HepG2 (cell line): ENCODE data around the gene TELO2. TPM values are rescaled to one million over a fixed set of nuclear protein-coding genes. Genes with fewer than 3 reads are reported as not detected.

ENCODE experiments used
- ATAC-seq: fragments of 200-7000 bp; cut with Tn5 transposase; 3 replicates; pipeline ENCODE4 v1.9.1; 2020; ENCODE audit warnings: mild to moderate bottlenecking, moderate library complexity
- BruUV-seq: library from RNA; stranded (reverse); fragments of 400-500 nt; replicated peaks from 2 replicates; lab custom pipeline; 2021; lab: Mats Ljungman, UMichigan
- CTCF ChIA-PET: fragments of 300-600 bp; formaldehyde crosslinking; extraction: SDS; loops from one replicate; lab custom pipeline; 2021; ENCODE audit warnings: low total read pairs, inconsistent platforms, low intra/inter-chr PET ratio; lab: Yijun Ruan, JAX
- POLR2A ChIA-PET: fragments of 350-600 bp; sonication (Branson Sonifier 250); formaldehyde crosslinking; loops from one replicate; lab custom pipeline; 2020; ENCODE audit warnings: antibody characterized with exemption, inconsistent platforms; lab: Yijun Ruan, JAX
- DNase-seq: peaks from one replicate; pipeline ENCODE4 v3.0.0-alpha.2; 2015; ENCODE audit warnings: low spot score
- FAIRE-seq: peaks from 3 replicates; lab custom pipeline; 2011; peaks lifted over from hg19 to GRCh38; lab: Jason Lieb, UNC
- H2AFZ ChIP-seq: one replicate; pipeline ENCODE4 v1.6.1; 2011; ENCODE audit warnings: low read length, inconsistent platforms
- H3K27ac ChIP-seq: fragments of 300-600 bp; 3 replicates; pipeline ENCODE4 v1.8.0; 2011; ENCODE audit warnings: mixed run types, mild to moderate bottlenecking, mixed read lengths, low read length, inconsistent platforms; ENCODE audit not compliant: insufficient read depth; ENCODE audit errors: extremely low read length
- H3K27me3 ChIP-seq, 2 experiments: fragments of 200-600 bp in 1 of 2; 2 replicates in 1 of 2; 3 replicates in 1 of 2; pipeline versions ENCODE4 v1.6.0 to v1.8.0; 2011; ENCODE audit warnings: low read length in 2 of 2, mild to moderate bottlenecking in 2 of 2, moderate library complexity in 2 of 2, inconsistent platforms in 1 of 2; ENCODE audit not compliant: insufficient read depth in 2 of 2, control insufficient read depth in 1 of 2
- H3K36me3 ChIP-seq, 2 experiments: fragments of 200-600 bp in 1 of 2; replicated peaks in 1 of 2; 2 replicates in 1 of 2; 3 replicates in 1 of 2; pipeline versions ENCODE4 v1.5.1 to v1.8.0; 2011; ENCODE audit warnings: low read length in 2 of 2, inconsistent platforms in 1 of 2; ENCODE audit not compliant: insufficient read depth in 2 of 2, control insufficient read depth in 1 of 2
- H3K4me1 ChIP-seq: 2 replicates; pipeline ENCODE4 v1.5.1; 2012; ENCODE audit warnings: low read length, inconsistent platforms; ENCODE audit not compliant: insufficient read depth
- H3K4me2 ChIP-seq: 2 replicates; pipeline ENCODE4 v1.6.0; 2011; ENCODE audit warnings: low read depth, low read length, inconsistent platforms
- H3K4me3 ChIP-seq, 3 experiments: fragments of 200-600 bp in 1 of 3; sonication (generic), shearing (Covaris generic) in 1 of 3; replicated peaks in 1 of 3; 2 replicates each; pipeline ENCODE4 v1.5.1; 2011 to 2016; ENCODE audit warnings: low read length in 3 of 3, inconsistent platforms in 2 of 3, low read depth in 2 of 3, mild to moderate bottlenecking in 2 of 3, control low read depth in 1 of 3, mixed read lengths in 1 of 3; ENCODE audit not compliant: insufficient read depth in 1 of 3
- H3K79me2 ChIP-seq: one replicate; pipeline ENCODE4 v1.6.1; 2011; ENCODE audit warnings: low read length, inconsistent platforms; ENCODE audit not compliant: insufficient read depth
- H3K9ac ChIP-seq: 2 replicates; pipeline ENCODE4 v1.6.0; 2011; ENCODE audit warnings: mild to moderate bottlenecking, low read depth, low read length, inconsistent platforms; ENCODE audit not compliant: insufficient read depth
- H3K9me3 ChIP-seq: 2 replicates; pipeline ENCODE4 v1.5.1; 2012; ENCODE audit warnings: mild to moderate bottlenecking, low read length
- H4K20me1 ChIP-seq: 2 replicates; pipeline ENCODE4 v1.6.0; 2011; ENCODE audit warnings: inconsistent platforms, mild to moderate bottlenecking, low read length, moderate library complexity; ENCODE audit not compliant: insufficient read depth
- NFIB ChIP-seq: sonication (generic); formaldehyde crosslinking; IDR thresholded peaks from 2 replicates; pipeline ENCODE4 v1.9.0; 2021; ENCODE audit warnings: missing genetic modification reagents, mild to moderate bottlenecking, borderline replicate concordance
- PPARG ChIP-seq: conservative IDR thresholded peaks from 2 replicates; pipeline ENCODE4 v1.6.1; 2016; ENCODE audit warnings: missing biosample characterization, missing genetic modification reagents
- SP1 ChIP-seq, 2 experiments: fragments of 450-650 bp in 1 of 2; sonication (generic) in 1 of 2; formaldehyde crosslinking in 1 of 2; IDR thresholded peaks; 2 replicates each; pipeline versions ENCODE4 v1.4.0 to v1.6.1; 2016 to 2020; ENCODE audit warnings: missing genetic modification reagents in 1 of 2
- ZFP90 ChIP-seq: sonication (generic); formaldehyde crosslinking; IDR thresholded peaks from 2 replicates; pipeline ENCODE4 v1.8.0; 2022; ENCODE audit warnings: missing genetic modification reagents, mild to moderate bottlenecking, inconsistent platforms, borderline replicate concordance
- ZNF337 ChIP-seq: sonication (generic); formaldehyde crosslinking; IDR thresholded peaks from 2 replicates; pipeline ENCODE4 v1.5.1; 2020; ENCODE audit warnings: missing genetic modification reagents, low read depth, mild to moderate bottlenecking, borderline replicate concordance
- ZNF546 ChIP-seq: sonication (generic); formaldehyde crosslinking; conservative IDR thresholded peaks from 2 replicates; pipeline ENCODE4 v1.8.1; 2023; ENCODE audit warnings: mild to moderate bottlenecking, missing genetic modification reagents
- WGBS: methylation state at CpG from one replicate; pipeline ENCODE4 v1.1.6; 2017; ENCODE audit warnings: low lambda C conversion rate; 5-methylcytosine and 5-hydroxymethylcytosine counted together
- in situ Hi-C: cut with HindIII; loops from 2 replicates; pipeline ENCODE4 v1.10.0; 2017; ENCODE audit warnings: low pct_unique_long_range_greater_than_20kb; ENCODE audit not compliant: extremely low pct_ligation_motif_present
- intact Hi-C: fragments of 100-400 bp; cut with micrococcal nuclease; formaldehyde crosslinking; loops from one replicate; pipeline ENCODE4 v1.10.0; 2022; ENCODE audit not compliant: unreplicated experiment
- polyA plus RNA-seq, 8 experiments: library from polyadenylated mRNA; depleted of rRNA in 3 of 8; stranded (reverse) in 7 of 8; unstranded in 1 of 8; fragments of >200 nt; fragmentation: Illumina TruSeq in 4 of 8; extraction: Trizol in 4 of 8; gene quantifications; 2 replicates each; pipeline versions ENCODE4 v1.2.1 to v1.2.3, GENCODE V29; 2011 to 2016; ENCODE audit warnings: low read depth in 4 of 8, missing spikeins in 1 of 8, mixed read lengths in 1 of 8; ENCODE audit not compliant: insufficient read depth in 1 of 8
- total RNA-seq, 5 experiments: library from RNA; depleted of rRNA; stranded (reverse); fragments of >200 nt; fragmentation: Illumina TruSeq; extraction: Trizol; gene quantifications; 2 replicates each; pipeline ENCODE4 v1.2.3, GENCODE V29; 2016; ENCODE audit warnings: low read depth in 1 of 5
- TF ChIP-seq, protein P1 (sequence below): sonication (generic); formaldehyde crosslinking; IDR thresholded peaks from 2 replicates; pipeline ENCODE4 v1.5.1; 2020; ENCODE audit warnings: mild to moderate bottlenecking, moderate library complexity, missing genetic modification reagents

Gene TELO2
- total and polyA plus RNA-seq, 2 of the 13 experiments (the other 11 are each of a cell fraction or from before 2014, with no cell fraction given): 10.1 to 17.9 TPM

DNA sequence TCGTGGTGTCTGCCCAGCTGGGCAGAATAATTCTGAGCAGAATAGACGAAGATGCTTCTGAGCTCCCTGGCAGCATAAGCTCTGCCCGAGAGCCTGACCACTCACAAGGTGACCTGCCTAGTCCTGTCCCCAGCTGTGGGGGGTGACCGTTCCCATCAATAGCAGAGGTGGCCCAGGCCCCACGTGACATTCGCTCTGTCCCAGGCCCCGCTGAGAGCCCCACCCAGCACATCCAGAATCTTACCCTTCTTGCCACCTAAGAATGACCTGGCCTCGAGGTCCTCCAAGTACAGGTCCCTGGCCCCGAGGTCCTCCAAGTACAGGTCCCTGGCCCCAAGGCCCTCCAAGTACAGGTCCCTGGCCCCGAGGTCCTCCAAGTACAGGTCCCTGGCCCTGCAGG is 39.6 kb downstream of the TELO2 start:
- ChIA-PET POLR2A (no interaction called here), CTCF (no interaction called here)
- Histone ChIP-seq H4K20me1 (no peaks in the 10 kb centered on the region), H3K9ac (no peak overlapping the region), H3K36me3 (no peaks in the 10 kb centered on the region), H3K79me2 (no peaks in the 10 kb centered on the region), H3K27ac (no peak overlapping the region), H3K4me2 (no peak overlapping the region), H3K9me3 (no peaks in the 10 kb centered on the region), H3K4me1 (peaks cover 7% of the 10 kb centered on the region), H3K27me3 (no peaks in the 10 kb centered on the region), H2AFZ (no peak overlapping the region), H3K4me3 (no peak overlapping the region)
- no peak for TF ChIP-seq ZFP90 (CRISPR knock-in tag)
- TF ChIP-seq NFIB: no peak
- no peak for TF ChIP-seq PPARG (CRISPR knock-in tag)
- TF ChIP-seq ZNF337 (CRISPR knock-in tag): no peak
- no TSS peak for BruUV-seq
- DNase-seq (no peak), ATAC-seq (no peak), FAIRE-seq (no peak)
- intact Hi-C loops (no loop called here), in situ Hi-C loops (no loop called here)
- 57% methylated on average over 1 of the region's 10 CpGs for WGBS

DNA sequence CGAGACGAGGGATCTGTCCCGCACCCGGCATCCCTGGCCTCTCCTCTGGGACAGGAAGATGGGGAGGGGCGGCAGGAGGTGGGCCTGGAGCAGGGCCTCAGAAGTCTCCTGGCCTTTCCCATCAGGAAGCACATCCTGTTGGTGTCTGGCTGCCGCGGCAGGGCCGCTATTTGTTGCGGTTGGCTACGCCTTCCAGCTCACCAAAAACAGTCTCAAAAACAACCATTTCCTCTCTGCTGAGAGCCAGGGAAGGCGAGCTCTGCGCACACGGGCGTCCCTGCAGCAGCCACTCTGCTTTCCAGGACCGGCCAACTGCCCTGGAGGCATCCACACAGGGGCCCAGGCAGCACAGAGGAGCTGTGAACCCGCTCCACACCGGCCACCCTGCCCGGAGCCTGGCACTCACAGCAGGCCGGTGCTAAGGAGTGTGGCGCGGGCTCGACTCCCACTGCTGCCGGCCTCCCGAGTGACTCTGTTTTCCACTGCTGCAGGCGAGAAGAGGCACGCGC is 40.3 kb downstream of the TELO2 start, which contains the start of gene TMEM204:
TSS of gene TMEM204 (plus strand) at position 224 of the 509 bp plus-strand sequence. CDS start 610 bp downstream, outside the sequence.
- no peak within 1 kb of the TSS for H3K4me2 ChIP-seq
- H3K9ac ChIP-seq: no peak within 1 kb of the TSS
- H3K4me1 ChIP-seq: peaks cover under 1% of the 10 kb centered on the region; the same call in 1 of the 2 replicates
- in situ Hi-C loops (no loop called here), intact Hi-C loops (no loop called here)
- TF ChIP-seq ZNF546: no peak
- no peak for TF ChIP-seq SP1 (IDR thresholded peaks at IDR 0.05)
- TF ChIP-seq SP1 (CRISPR knock-in tag; IDR thresholded peaks at IDR 0.05): no peak
- TF ChIP-seq, protein P1, sequence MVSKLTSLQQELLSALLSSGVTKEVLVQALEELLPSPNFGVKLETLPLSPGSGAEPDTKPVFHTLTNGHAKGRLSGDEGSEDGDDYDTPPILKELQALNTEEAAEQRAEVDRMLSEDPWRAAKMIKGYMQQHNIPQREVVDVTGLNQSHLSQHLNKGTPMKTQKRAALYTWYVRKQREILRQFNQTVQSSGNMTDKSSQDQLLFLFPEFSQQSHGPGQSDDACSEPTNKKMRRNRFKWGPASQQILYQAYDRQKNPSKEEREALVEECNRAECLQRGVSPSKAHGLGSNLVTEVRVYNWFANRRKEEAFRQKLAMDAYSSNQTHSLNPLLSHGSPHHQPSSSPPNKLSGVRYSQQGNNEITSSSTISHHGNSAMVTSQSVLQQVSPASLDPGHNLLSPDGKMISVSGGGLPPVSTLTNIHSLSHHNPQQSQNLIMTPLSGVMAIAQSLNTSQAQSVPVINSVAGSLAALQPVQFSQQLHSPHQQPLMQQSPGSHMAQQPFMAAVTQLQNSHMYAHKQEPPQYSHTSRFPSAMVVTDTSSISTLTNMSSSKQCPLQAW (CRISPR knock-in tag): no peak
- CTCF ChIA-PET: no interaction called here
- no peak for DNase-seq
- no peaks in the 10 kb centered on the region for H3K36me3 ChIP-seq
- no peaks in the 10 kb centered on the region for H3K79me2 ChIP-seq
- 93% methylated on average over 17 of the region's 27 CpGs for WGBS
- POLR2A ChIA-PET: no interaction called here
- H3K4me3 ChIP-seq: no peak within 1 kb of the TSS
- H2AFZ ChIP-seq: no peak within 1 kb of the TSS
- ATAC-seq: no peak
- BruUV-seq: no TSS peak
- no peak within 1 kb of the TSS for H3K27ac ChIP-seq
- no peaks in the 10 kb centered on the region for H3K27me3 ChIP-seq
- no peaks in the 10 kb centered on the region for H3K9me3 ChIP-seq
- H4K20me1 ChIP-seq: no peaks in the 10 kb centered on the region
- no peak for FAIRE-seq
